NCI-H2196 (cell line): ENCODE data around the gene OBSCN.

Source experiments
- DNase-seq: peaks from one replicate; lab custom pipeline; 2025; ENCODE audit not compliant: unreplicated experiment; lab: John Stamatoyannopoulos, UW

The OBSCN gene

DNA sequence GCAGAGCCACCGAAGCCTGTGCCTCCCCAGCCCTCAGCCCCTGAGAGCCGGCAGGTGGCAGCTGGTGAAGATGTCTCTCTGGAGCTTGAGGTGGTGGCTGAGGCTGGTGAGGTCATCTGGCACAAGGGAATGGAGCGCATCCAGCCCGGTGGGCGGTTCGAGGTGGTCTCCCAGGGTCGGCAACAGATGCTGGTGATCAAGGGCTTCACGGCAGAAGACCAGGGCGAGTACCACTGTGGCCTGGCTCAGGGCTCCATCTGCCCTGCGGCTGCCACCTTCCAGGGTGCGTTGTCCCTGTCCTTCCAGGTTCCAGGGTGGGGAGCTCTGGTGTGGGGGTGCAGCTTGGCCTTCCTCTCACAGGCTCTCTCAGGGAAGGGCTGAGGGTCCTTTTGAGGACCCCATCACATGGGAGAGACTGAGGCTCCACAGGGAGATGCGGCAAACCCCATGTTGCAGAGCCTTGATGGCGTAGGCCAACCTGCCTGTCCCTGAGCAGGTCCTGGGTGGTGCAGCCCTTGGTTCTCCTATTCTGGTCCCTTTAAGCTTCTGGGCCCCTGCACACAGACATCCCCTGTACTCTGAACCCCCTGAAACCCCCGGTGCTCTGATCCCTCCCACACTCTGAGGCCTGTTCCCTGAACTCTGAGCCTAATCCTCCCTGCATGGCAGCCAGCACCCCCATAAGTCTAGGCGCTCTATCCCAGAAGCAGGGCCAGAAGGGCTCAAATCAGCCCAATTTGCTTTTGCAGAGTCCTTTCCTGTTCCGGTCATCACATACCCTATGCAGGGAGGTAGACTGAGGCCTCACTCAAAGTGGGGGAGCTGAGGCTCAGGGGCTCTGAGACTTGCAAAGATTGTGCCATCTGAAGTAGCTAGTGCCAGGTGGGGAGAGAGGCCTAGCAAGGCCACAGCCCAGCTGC, 110.3 kb downstream of the OBSCN start:
- DNase-seq, result no peak

DNA sequence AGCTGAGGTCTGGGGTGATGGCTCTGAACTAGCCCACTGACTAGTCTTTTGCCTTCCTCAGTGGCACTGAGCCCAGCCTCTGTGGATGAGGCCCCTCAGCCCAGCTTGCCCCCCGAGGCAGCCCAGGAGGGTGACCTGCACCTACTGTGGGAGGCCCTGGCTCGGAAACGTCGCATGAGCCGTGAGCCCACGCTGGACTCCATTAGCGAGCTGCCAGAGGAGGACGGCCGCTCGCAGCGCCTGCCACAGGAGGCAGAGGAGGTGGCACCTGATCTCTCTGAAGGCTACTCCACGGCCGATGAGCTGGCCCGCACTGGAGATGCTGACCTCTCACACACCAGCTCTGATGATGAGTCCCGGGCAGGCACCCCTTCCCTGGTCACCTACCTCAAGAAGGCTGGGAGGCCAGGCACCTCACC, 111.0 kb downstream of the OBSCN start:
- no peak for DNase-seq

DNA sequence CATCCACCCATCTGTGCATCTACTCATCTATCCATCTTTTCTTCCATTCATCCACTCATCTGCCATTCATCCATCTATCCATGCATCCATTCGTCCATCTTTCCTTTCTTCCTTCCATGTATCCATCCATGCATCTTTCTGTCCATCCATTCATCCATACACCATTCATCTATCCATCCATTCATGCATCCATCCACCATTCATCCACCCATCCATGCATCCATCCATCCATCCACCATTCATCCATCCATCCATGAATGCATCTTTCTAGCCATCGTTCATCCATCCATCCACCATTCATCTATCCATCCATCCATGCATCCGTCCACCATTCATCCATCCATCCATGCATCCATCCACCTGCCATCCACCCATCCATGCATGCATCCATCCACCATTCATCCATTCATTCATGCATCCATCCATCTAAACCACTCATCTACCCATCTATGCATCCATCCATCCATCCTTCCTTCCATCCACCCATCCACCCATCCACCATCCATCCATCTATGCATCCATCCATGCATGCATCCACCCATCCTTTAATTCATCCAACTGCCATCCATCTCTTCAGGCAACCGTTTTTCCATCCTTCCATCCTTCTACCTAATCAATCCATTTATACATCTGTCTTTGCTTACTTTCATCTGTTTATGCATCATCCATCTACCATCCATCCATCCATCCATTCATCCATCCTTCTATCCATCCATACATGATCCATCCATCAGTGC, 111.7 kb downstream of the OBSCN start:
- no peak for DNase-seq

DNA sequence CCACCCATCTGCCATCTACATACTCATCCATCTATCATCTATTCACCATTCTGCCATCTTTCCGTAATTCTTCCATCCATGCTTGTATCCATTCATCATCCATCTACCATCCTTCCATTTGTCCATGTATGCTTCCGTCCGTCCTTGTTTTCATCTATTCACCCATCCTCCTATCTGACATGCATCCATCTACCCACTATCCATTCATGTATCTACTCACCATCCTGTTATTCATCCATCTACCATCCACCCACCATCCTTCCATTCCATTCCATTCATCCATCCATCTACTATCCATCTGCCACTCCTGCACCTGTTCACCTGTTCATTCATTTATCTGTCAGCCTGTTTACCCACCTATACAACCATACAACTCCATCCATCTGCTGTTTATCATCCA, 112.5 kb downstream of the OBSCN start:
- DNase-seq, result no peak

DNA sequence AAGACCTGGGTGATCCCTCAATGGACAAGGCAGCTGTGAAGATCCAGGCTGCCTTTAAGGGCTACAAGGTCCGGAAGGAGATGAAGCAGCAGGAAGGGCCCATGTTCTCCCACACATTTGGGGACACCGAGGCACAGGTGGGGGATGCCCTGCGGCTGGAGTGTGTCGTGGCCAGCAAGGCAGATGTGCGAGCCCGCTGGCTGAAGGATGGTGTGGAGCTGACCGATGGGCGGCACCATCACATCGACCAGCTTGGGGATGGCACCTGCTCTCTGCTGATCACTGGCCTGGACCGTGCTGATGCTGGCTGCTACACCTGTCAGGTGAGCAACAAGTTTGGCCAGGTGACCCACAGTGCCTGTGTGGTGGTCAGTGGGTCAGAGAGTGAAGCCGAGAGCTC, 113.6 kb downstream of the OBSCN start:
- no peak for DNase-seq

DNA sequence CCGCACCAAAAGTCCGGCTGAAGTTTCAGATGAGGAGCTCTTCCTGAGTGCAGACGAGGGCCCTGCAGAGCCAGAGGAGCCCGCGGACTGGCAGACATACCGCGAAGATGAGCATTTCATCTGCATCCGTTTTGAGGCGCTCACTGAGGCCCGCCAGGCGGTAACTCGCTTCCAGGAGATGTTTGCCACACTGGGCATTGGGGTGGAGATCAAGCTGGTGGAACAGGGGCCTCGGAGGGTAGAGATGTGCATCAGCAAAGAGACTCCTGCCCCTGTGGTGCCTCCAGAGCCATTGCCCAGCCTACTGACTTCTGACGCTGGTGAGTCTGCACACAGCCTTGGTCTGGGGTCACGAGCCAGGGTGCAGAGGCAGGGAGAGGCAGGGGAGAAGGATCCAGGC, 114.1 kb downstream of the OBSCN start:
- no peak for DNase-seq

DNA sequence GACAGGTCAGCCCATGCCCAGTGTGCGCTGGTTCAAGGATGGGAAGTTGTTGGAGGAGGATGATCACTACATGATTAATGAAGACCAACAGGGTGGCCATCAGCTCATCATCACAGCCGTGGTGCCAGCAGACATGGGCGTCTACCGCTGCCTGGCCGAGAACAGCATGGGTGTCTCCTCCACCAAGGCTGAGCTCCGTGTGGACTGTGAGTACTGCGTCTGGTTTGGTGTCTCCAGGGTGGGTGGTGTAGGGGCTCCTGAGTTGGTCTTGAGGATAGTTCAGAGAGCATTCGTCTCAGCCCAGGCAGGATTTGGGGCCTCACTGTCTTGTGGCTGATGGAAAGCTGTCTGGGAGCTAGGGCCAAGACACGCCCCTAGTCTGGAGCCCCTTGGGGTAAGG, 115.6 kb downstream of the OBSCN start:
- DNase-seq, result no peak

DNA sequence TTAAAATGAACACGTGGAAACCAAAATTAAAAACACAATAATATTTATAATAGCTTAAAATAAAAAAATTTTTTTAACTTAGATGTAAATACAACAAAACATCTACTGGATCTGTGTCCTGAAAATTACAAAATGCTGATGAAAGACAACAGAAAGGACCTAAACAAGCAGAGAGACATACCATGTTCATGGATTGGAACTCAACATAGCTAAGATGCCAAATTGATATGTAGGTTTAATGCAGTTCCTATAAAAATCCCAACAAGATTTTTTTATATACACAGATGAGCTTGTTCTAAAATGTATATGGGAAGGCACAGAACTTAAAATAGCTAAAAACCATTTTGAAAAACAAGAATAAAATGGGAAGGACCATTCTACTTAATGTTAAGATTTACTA, 117.4 kb downstream of the OBSCN start:
- no peak for DNase-seq

DNA sequence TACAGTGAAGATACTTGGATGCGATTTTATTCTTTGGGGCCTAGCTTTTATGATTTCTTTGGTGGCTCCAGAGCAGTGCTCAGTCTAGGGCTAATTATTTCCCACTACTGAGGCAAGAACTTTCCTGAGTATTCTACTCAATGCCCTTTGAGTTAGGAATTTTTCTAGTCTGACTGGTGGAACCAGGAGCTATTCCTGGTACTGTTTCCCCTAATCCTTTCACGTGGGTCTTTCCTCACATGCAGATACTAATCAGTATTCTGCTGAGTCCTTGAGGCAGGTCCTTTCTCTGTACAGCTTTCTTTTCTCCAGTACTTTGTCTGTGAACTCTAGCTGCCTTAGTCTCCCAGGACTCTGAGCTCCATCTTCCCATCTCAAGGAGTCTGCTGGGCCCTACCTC, 122.0 kb downstream of the OBSCN start:
- no peak for DNase-seq

DNA sequence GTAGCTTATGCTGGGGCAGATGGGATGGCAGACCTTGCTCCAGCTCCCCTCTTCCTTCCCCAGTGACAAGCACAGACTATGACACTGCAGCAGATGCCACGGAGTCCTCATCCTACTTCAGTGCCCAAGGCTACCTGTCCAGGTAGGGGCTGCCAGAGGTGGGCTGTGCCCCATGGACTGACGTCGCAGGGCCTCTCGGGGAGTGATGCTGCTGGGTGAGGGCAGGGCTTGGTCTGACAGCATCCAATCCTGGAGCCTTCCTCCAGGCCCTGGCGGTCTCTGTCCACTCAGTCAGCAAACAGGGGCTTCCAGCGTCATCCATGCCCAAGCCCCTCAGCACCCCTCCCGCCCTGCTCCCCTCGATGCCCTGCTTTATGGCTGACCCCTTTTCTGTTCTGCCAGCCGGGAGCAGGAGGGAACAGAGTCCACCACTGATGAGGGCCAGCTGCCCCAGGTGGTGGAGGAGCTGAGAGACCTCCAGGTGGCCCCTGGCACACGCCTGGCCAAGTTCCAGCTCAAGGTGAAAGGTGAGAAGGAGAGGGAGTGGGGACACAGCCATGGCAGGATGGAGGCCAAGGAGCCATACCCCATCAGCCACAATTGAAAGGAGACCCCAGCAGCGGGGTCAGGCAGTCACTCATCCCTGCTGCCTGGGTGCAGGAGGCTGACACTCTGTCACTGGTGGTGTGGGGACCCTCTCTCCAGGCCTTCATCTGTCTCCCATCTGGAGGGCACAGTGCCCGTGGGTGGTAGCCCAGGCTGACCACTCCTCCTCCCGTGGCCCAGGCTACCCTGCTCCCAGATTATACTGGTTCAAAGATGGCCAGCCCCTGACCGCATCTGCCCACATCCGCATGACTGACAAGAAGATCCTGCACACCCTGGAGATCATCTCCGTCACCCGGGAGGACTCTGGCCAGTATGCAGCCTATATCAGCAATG, 125.2 kb downstream of the OBSCN start:
- DNase-seq, result no peak

DNA sequence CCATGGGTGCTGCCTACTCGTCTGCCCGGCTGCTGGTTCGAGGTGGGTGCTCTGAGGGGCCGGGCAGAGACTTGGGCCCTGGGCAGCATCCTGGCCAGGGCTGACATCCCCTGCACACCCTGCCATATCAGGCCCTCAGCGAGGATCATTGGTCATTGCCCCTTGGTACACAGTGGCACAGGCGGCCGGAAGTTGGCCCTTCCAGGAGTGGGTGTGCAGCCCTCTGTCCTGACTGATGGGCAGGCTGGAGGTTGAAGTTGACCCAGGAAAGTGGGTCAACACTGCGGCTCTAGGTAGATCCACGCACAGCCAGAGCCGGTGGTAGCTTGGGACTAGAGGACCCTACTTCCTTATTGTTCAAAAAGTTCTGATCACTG, 125.9 kb downstream of the OBSCN start:
- DNase-seq, result no peak

DNA sequence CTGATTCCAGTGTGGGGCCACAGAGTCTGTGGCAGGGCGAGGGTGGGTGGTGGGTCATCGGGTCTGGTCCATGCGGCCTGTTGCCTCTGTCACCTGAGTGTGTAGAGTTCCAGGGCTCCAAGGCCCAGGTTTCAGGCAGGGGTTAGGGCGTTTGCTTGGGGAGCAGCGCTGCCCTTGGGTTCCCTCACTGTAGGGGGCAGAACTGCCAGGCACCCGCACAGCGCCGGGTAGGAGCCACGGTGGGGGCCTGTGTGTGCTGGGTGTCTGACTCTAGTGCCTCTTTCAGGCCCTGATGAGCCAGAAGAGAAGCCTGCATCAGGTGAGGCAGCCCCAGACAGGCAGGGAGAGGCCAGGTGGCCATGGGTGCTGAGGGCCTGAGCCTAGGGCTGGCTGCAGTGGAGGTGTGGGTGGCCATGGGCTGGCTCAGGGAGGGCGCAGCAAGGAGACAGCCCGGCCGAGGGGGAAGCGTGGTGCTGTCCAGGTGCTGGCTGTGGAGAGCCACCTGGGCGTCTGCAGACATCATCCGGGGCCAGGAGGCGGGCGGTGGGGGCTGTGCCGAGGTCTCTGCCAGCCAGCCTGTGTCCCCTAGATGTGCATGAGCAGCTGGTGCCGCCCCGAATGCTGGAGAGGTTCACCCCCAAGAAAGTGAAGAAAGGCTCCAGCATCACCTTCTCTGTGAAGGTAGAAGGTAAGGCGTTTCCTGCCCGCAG, 126.5 kb downstream of the OBSCN start:
- no peak for DNase-seq

DNA sequence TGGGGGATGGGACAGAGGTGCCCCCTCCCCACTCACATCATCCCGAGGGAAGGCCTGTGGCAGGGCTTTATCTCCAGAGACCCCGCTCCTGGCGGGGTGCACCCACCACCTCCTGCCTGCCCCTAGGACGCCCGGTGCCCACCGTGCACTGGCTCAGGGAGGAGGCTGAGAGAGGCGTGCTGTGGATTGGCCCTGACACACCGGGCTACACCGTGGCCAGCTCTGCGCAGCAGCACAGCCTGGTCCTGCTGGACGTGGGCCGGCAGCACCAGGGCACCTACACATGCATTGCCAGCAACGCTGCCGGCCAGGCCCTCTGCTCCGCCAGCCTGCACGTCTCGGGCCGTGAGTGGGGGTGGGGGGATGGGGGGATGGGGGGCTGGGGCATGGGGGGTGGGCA, 127.1 kb downstream of the OBSCN start:
- no peak for DNase-seq

DNA sequence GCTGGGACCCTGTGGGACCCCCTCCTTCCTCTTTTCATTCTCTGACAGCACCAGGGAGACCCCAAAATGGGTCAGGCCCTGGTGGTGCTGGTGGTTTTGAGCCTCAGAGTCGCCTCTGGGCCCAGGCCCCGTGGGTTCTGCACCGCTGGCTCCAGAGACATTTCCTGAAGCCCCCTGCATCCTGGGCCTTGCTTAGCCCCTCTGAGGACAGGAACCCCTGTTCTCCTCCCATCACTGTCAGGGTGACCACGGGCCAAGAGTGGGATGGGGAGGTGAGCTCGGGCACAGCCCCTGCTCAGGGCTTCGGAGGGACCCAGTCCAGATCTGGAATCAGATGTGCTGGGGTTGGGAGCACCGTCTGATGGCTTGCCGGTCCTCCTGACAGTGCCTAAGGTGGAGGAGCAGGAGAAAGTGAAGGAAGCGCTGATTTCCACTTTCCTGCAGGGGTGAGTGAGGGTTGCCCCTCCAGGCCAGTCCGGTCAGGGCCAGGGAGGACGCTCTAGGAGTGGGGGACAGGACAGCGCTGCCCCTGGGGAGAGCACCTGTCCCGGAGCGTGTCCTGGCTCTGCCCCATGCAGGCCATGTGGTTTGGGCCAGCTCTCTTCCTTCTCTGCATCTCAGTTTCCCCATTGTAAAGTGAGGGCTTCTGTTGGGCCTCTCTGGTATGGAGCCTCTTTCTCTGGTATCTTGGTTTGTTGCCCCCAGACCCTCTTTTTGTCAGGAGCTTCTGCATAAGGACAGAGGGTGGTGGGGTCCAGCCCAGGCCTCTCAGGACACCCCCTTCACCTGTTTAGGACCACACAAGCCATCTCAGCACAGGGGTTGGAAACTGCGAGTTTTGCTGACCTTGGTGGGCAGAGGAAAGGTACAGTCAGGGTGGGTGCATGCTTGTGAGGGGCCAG, 127.8 kb downstream of the OBSCN start:
- no peak for DNase-seq

DNA sequence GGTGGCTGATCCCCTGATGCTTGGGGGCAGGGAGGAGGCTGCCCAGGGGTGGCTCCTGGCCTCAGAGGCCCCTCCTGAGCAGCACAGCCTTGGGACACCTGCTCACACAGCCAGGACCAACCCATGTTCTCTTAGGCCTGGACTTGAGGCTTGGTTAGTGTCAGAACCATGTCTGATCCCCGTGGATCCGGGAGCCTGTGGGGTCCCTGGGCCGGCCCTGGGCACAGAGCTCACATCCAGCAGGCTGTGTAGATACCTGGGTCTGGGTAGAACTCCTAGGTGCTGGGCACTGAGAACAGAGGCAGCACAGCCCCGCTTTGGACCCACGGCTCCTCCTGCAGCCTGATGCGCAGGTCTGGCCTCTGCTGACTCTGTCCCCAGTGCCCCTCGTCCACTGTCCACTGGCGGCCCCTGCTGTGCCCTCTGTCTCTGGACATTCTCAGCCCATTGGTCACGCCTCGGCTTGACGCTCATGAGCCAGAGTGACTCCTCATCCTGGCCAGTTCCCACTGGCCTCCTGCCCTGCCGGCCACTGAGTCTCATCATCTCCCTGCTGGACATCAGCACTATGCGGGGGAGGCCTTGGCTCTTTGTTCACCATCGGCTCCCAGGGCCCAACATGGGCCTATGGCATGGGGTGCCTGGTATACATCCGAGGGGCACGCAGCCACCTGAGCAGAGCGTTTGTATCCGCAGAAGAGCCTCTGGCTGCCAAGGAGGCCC, 128.6 kb downstream of the OBSCN start:
- no peak for DNase-seq

DNA sequence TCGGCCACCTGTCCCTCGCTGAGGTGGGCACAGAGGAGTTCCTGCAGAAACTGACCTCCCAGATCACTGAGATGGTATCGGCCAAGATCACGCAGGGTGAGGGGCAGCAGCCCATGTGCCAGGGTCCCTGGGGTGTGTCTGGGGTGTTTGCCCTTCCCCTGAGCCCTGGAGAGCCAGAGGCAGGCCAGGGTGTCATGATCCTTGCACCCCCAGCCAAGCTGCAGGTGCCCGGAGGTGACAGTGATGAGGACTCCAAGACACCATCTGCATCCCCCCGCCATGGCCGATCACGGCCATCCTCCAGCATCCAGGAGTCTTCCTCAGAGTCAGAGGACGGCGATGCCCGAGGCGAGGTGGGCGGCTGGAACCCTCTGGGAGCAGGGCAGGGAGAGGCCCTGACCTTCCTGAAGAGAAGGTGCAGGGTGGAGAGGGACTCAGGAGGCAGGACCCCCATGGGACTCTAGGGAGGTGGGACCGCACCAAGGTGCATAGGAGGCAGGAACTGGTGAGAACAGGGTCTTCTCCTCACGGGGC, 129.3 kb downstream of the OBSCN start:
- no peak for DNase-seq

DNA sequence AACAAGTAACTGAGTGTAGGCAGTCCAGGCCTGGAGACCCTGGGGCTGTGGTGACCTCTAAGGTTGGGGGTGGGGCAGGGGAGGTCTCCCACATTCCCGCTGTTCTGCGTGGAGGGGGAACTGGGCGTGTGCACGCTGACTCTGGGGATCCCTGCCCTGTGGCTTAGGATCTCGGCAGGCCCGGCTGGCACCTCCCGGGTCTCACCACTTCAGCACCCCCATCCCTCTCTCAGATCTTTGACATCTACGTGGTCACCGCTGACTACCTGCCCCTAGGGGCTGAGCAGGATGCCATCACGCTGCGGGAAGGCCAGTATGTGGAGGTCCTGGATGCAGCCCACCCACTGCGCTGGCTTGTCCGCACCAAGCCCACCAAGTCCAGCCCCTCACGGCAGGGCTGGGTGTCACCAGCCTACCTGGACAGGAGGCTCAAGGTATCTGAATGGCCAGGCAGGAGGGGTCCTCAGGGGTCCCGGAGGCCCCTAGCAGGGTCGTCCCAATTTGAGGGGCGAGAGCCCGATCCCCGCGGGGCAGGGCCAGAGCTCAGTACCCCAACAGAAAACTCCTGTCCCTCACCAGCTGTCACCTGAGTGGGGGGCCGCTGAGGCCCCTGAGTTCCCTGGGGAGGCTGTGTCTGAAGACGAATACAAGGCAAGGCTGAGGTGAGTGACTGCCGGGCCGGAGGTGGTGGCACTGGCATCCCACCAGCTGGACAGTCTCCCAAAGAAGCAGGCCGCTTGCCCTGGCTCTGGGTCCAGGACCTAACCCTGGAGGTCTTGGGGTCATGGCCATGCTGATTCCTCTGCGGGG, 130.1 kb downstream of the OBSCN start:
- DNase-seq, result no peak

DNA sequence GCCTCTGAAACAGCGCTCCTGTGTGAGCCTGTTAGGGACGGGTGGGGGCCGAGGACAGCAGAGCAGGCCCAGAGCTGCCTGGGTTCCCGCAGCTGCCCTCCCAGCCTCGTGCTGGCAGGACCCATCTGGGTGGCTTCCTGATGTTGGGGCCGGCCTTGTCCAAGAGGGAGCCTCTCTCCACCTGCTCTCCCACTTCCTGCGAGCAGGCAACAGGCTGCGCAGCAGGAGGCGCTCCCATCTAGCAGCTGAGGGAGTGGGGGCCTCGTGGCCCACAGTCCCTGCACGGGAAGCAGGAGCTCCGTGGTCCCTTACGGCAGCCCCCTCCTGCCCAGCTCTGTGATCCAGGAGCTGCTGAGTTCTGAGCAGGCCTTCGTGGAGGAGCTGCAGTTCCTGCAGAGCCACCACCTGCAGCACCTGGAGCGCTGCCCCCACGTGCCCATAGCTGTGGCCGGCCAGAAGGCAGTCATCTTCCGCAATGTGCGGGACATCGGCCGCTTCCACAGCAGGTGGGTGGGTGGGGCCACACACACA, 130.7 kb downstream of the OBSCN start:
- DNase-seq, result no peak
